MM.1S (cell line): Measurements from ENCODE around the gene CHRD.

Experiments
- DNase-seq: peaks from one replicate; pipeline ENCODE4 v3.0.0-alpha.2; 2015
- H2AFZ ChIP-seq: fragments of 300-600 bp; sonication (generic); 2 replicates; pipeline ENCODE4 v1.6.0; 2016; ENCODE audit warnings: antibody characterized with exemption, low read length
- H3F3A ChIP-seq: fragments of 300-600 bp; sonication (generic); 2 replicates; pipeline ENCODE4 v1.6.1; 2016; ENCODE audit warnings: mild to moderate bottlenecking, antibody characterized with exemption, low read length, moderate library complexity, mixed read lengths; ENCODE audit not compliant: insufficient read depth
- H3K27ac ChIP-seq: fragments of 300-600 bp; sonication (generic); 2 replicates; pipeline ENCODE4 v1.5.1; 2016; ENCODE audit warnings: mild to moderate bottlenecking, low read length
- H3K27me3 ChIP-seq: fragments of 300-600 bp; sonication (generic); replicated peaks from 2 replicates; pipeline ENCODE4 v1.6.0; 2016; ENCODE audit warnings: low read length; ENCODE audit not compliant: insufficient read depth
- H3K36me3 ChIP-seq: fragments of 300-600 bp; sonication (generic); replicated peaks from 2 replicates; pipeline ENCODE4 v1.6.1; 2016; ENCODE audit warnings: mild to moderate bottlenecking, low read length, mixed read lengths; ENCODE audit not compliant: insufficient read depth
- H3K4me1 ChIP-seq: fragments of 300-600 bp; sonication (generic); 2 replicates; pipeline ENCODE4 v1.6.1; 2016; ENCODE audit warnings: low read length, mixed read lengths
- H3K4me2 ChIP-seq: fragments of 300-600 bp; sonication (generic); 2 replicates; pipeline ENCODE4 v1.6.0; 2016; ENCODE audit warnings: low read depth, low read length
- H3K4me3 ChIP-seq: fragments of 300-600 bp; sonication (generic); 2 replicates; pipeline ENCODE4 v1.5.1; 2016; ENCODE audit warnings: low read length, mixed read lengths
- H3K79me2 ChIP-seq: fragments of 300-600 bp; sonication (generic); 2 replicates; pipeline ENCODE4 v1.6.1; 2016; ENCODE audit warnings: mixed run types, low read length, mixed read lengths
- H3K9ac ChIP-seq: fragments of 300-600 bp; sonication (generic); 2 replicates; pipeline ENCODE4 v1.6.1; 2016; ENCODE audit warnings: low read length, mixed read lengths
- H3K9me2 ChIP-seq: fragments of 300-600 bp; sonication (generic); replicated peaks from 2 replicates; pipeline ENCODE4 v1.6.1; 2016; ENCODE audit warnings: mild to moderate bottlenecking, low read length, mixed read lengths; ENCODE audit not compliant: insufficient read depth
- H3K9me3 ChIP-seq: fragments of 300-600 bp; sonication (generic); replicated peaks from 2 replicates; pipeline ENCODE4 v1.6.1; 2016; ENCODE audit warnings: mild to moderate bottlenecking, low read length, mixed read lengths; ENCODE audit not compliant: insufficient read depth
- H4K20me1 ChIP-seq: fragments of 300-600 bp; sonication (generic); 2 replicates; pipeline ENCODE4 v1.6.1; 2016; ENCODE audit warnings: mild to moderate bottlenecking, low read length, moderate library complexity, mixed read lengths; ENCODE audit not compliant: insufficient read depth
- EZH2 ChIP-seq: fragments of 300-600 bp; sonication (generic); optimal IDR thresholded peaks from 2 replicates; pipeline ENCODE3; 2017; ENCODE audit warnings: low read depth, mild to moderate bottlenecking, antibody characterized with exemption, low read length, mixed read lengths
- EZH2phosphoT487 ChIP-seq: fragments of 300-600 bp; sonication (generic); IDR thresholded peaks from 2 replicates; pipeline ENCODE4 v1.6.1; 2018; ENCODE audit warnings: antibody characterized with exemption, low read length
- TF ChIP-seq, protein P1 (sequence below): fragments of 300-600 bp; sonication (generic); IDR thresholded peaks from 2 replicates; pipeline ENCODE4 v1.5.1; 2016; ENCODE audit warnings: antibody characterized with exemption, low read length, mixed read lengths

The CHRD gene

DNA sequence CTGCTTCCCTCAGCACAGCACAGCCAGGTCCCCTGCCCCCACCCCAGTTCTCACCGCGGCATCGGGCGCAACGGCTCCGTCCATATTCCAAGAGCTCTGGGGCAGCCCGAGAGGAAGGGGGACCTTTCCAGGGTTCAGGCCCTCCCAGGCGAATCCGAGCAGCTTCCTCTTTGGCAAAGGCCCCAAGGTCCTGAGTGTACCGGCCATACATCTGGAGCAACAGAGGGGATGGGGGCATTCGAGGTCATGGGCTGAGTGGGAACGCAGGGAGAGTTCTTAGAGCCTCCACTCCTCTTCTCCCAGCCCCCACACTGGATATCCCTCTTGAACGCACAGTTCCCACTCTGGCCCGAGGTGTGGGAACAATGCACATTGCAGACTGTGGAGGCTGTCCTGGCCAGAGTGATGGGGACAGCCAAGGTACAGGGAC is 20.9 kb upstream of the CHRD start:
- H2AFZ ChIP-seq = no peak overlapping the region
- H3K27ac ChIP-seq = no peak overlapping the region
- no peak overlapping the region for H3K4me3 ChIP-seq

DNA sequence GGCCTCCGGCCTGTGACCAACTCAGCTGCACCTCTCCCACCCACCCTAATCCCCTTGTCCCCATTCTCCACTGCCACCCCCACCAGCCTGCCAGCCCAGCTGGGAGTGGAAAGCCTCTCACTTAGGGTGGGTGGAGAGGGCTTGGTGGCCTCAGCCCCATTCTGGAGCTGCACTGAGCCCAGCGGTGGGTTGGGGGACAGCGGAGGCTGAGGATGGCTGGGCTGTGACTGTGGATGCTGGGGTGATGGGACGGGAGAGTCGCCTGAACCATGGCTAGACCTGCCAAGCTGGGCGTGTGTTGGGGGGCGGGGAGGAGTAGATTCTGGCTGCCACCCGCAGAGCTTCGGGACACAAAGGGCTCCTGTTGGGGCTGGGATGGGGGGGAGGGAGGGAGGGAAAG is 20.2 kb upstream of the CHRD start:
- DNase-seq = no peak
- H3F3A ChIP-seq = peaks cover 17% of the 10 kb centered on the region
- H3K27ac ChIP-seq = no peak overlapping the region
- H3K9me3 ChIP-seq = no peaks in the 10 kb centered on the region
- H2AFZ ChIP-seq = no peak overlapping the region
- 0 out of 2 replicates have a peak, but pooled peaks cover 3% of the 10 kb centered on the region for H3K4me1 ChIP-seq
- no peaks in the 10 kb centered on the region for H3K9me2 ChIP-seq
- no peaks in the 10 kb centered on the region for H4K20me1 ChIP-seq
- no peak overlapping the region for H3K4me2 ChIP-seq
- H3K9ac ChIP-seq = no peak overlapping the region
- TF ChIP-seq, protein P1, sequence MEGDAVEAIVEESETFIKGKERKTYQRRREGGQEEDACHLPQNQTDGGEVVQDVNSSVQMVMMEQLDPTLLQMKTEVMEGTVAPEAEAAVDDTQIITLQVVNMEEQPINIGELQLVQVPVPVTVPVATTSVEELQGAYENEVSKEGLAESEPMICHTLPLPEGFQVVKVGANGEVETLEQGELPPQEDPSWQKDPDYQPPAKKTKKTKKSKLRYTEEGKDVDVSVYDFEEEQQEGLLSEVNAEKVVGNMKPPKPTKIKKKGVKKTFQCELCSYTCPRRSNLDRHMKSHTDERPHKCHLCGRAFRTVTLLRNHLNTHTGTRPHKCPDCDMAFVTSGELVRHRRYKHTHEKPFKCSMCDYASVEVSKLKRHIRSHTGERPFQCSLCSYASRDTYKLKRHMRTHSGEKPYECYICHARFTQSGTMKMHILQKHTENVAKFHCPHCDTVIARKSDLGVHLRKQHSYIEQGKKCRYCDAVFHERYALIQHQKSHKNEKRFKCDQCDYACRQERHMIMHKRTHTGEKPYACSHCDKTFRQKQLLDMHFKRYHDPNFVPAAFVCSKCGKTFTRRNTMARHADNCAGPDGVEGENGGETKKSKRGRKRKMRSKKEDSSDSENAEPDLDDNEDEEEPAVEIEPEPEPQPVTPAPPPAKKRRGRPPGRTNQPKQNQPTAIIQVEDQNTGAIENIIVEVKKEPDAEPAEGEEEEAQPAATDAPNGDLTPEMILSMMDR = no peak
- TF ChIP-seq EZH2phosphoT487 = no peak
- TF ChIP-seq EZH2 = no peak
- no peak overlapping the region for H3K4me3 ChIP-seq
- H3K79me2 ChIP-seq = peaks cover 19% of the 10 kb centered on the region
- H3K36me3 ChIP-seq = no peaks in the 10 kb centered on the region
- no peaks in the 10 kb centered on the region for H3K27me3 ChIP-seq

More for the DNA sequence above, 20.9 kb upstream of the CHRD start:
- Histone ChIP-seq H3K27me3 (no peaks in the 10 kb centered on the region), H3K9me2 (no peaks in the 10 kb centered on the region), H3K4me2 (no peak overlapping the region), H3K79me2 (peaks cover 12% of the 10 kb centered on the region), H3K36me3 (no peaks in the 10 kb centered on the region), H3K9me3 (no peaks in the 10 kb centered on the region), H3K9ac (no peak overlapping the region), H3K4me1 (no peaks in the 10 kb centered on the region), H4K20me1 (no peaks in the 10 kb centered on the region), H3F3A (peaks cover 14% of the 10 kb centered on the region)
- TF ChIP-seq EZH2 = no peak
- TF ChIP-seq, protein P1 = no peak
- TF ChIP-seq EZH2phosphoT487 = no peak
- no peak for DNase-seq

DNA sequence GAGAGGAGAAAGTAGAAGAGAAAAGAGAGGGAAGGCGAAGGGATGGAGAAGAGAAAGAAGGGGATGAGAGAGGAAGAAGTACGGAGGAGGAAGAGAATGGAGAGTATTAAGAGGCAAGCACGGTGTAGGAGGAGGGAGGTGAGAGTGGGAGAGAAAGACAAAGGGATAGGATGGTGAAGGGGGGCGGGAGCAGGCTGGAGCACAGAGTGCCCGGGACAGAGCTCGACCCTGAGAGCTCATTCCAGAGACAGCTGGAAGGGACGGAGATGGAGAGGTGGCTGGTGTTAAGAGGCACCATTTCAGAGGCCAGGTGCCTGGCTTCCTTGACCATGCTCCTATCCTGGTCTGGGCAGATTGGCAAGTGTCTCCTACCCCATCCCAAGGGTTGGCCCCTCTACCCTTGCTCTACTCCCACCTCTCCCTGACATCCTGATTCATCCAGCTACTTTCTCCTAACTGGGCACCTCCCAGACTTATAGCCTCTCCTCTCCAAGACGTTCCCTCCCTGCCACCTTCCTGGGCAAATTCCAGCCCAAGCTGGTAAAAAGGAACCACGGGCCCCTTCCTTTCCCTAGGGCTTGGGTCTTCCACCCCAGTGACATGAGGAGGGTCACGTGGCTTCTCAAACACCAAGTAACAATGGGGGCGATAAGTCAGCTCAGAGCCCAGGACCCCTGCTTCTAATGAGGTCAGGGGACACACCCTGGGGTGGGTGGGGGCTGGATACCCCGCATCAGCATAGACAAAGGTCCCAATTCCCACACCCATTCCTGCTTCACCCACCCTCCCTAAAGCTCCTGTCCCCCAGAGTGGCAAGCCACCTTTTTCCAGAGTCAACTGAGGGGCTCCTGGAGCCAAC is 19.6 kb upstream of the CHRD start:
- peak overlapping the region; percentile 84 for H3K4me3 ChIP-seq
- H3K4me1 ChIP-seq = 0 out of 2 replicates have a peak, but pooled peaks cover 6% of the 10 kb centered on the region
- TF ChIP-seq EZH2 (no peak), EZH2phosphoT487 (no peak)
- TF ChIP-seq, protein P1 = no peak
- H3F3A ChIP-seq = peaks cover 19% of the 10 kb centered on the region
- H3K9me3 ChIP-seq = no peaks in the 10 kb centered on the region
- no peaks in the 10 kb centered on the region for H3K27me3 ChIP-seq
- H4K20me1 ChIP-seq = no peaks in the 10 kb centered on the region
- no peak overlapping the region for H3K27ac ChIP-seq
- H2AFZ ChIP-seq = no peak overlapping the region
- no peak overlapping the region for H3K9ac ChIP-seq
- H3K79me2 ChIP-seq = peaks cover 26% of the 10 kb centered on the region
- peak overlapping the region; percentile 94 for H3K4me2 ChIP-seq
- no peaks in the 10 kb centered on the region for H3K9me2 ChIP-seq
- H3K36me3 ChIP-seq = 0 out of 2 replicates have a peak, but pooled peaks cover 5% of the 10 kb centered on the region
- DNase-seq = no peak
